Measurements from ENCODE around the gene ZNF691.
A peak's percentile ranks its signal among the peaks of the same experiment; 100 is the strongest.
"Not testable (repeated sequence)": the region's sequence is repeated elsewhere in the genome, so short reads cannot be mapped to it uniquely, and the experiment has no call there.

ZNF691 gene

GRCh38 chr1:42846257-42847110 lies at the start of gene ZNF691:
ZNF691 (plus strand) TSS chr1:42846613; CDS start chr1:42849659, 3,046 bp downstream.
- peak; percentile 97 for DNase-seq

GRCh38 chr1:42797414-42797813 lies 49.0 kb upstream of the ZNF691 start:
- DNase-seq = no peak

- no peak for DNase-seq
Observed at GRCh38 chr1:42797979-42798378, 48.4 kb upstream of the ZNF691 start.

GRCh38 chr1:42801832-42802473 lies 44.5 kb upstream of the ZNF691 start:
- no peak for DNase-seq

- DNase-seq = no peak
Observed at GRCh38 chr1:42806171-42806570, 40.2 kb upstream of the ZNF691 start.

GRCh38 chr1:42806593-42806992 lies 39.8 kb upstream of the ZNF691 start:
- DNase-seq = no peak

- DNase-seq = no peak
Observed at GRCh38 chr1:42807056-42807668, 39.3 kb upstream of the ZNF691 start.

- DNase-seq = not testable (repeated sequence)
Observed at GRCh38 chr1:42814815-42815214, 31.6 kb upstream of the ZNF691 start.

- DNase-seq = peak; percentile 33
Observed at GRCh38 chr1:42815941-42816584, 30.4 kb upstream of the ZNF691 start.

GRCh38 chr1:42816585-42817439 lies 29.6 kb upstream of the ZNF691 start, which contains the start of the genes ERMAP and SVBP:
ERMAP (plus strand) TSS chr1:42817122; CDS start chr1:42830449, 13,327 bp downstream.
SVBP (minus strand) TSS chr1:42817397; CDS start chr1:42816544, 853 bp downstream.
- DNase-seq = peak; percentile 97

- no peak for DNase-seq
Observed at GRCh38 chr1:42817440-42817767, 29.0 kb upstream of the ZNF691 start.

GRCh38 chr1:42817976-42818375 lies 28.4 kb upstream of the ZNF691 start:
- DNase-seq = no peak

GRCh38 chr1:42820813-42821212 lies 25.6 kb upstream of the ZNF691 start:
- no peak for DNase-seq

- no peak for DNase-seq
Observed at GRCh38 chr1:42821690-42822089, 24.7 kb upstream of the ZNF691 start.

GRCh38 chr1:42822800-42823392 lies 23.5 kb upstream of the ZNF691 start:
- no peak for DNase-seq

- no peak for DNase-seq
Observed at GRCh38 chr1:42824481-42825035, 21.9 kb upstream of the ZNF691 start.

GRCh38 chr1:42825036-42825851 lies 21.2 kb upstream of the ZNF691 start:
- DNase-seq = no peak

GRCh38 chr1:42830631-42831030 lies 15.8 kb upstream of the ZNF691 start:
- no peak for DNase-seq

GRCh38 chr1:42831273-42831672 lies 15.1 kb upstream of the ZNF691 start:
- DNase-seq = no peak

GRCh38 chr1:42832641-42833240 lies 13.7 kb upstream of the ZNF691 start:
- DNase-seq = peak; percentile 54

Measured in femur (tissue), 1 donor.